GM19372 (cell line): ENCODE data around the gene SYNE1.
"Not testable (repeated sequence)": the region's sequence is repeated elsewhere in the genome, so short reads cannot be mapped to it uniquely, and the experiment has no call there.

Experiments
- ATAC-seq: cut with Tn5 transposase; IDR thresholded peaks from one replicate; pipeline ENCODE4 v1.9.1; 2021; ENCODE audit warnings: mild to moderate bottlenecking, low read depth, moderate library complexity; ENCODE audit not compliant: unreplicated experiment

SYNE1 gene

GRCh38 chr6:152087096-152087495 lies 550.1 kb downstream of the SYNE1 start:
- ATAC-seq = no peak

DNA sequence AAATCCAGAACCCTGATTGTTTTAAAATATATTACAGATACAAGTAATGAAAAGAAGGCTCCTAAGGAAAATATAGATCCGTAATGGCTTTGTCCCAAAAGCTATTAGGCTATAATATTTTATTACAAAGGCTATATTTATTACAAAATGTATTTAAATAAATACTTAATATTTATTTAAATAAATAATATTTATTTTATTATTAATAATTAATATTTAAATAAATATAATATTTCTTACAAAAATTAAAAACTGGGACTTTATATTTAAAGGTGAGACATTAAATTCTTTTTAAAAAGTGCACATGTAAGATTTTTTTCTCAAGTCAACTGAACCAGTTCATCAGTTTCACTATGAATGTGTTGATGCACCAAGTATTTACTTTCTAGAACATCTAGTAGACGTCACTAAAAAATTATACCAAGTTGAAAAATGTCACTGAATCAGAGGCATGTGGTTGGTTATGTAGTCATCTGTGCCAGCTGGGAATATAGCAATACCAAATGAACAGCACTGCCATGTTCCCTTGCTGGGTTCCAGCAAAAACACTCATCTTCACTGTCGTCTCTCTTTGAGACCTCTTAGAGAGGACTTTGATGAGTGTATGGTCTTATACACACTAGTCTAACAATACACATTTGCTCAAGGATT lies 550.8 kb downstream of the SYNE1 start:
- ATAC-seq = no peak

DNA sequence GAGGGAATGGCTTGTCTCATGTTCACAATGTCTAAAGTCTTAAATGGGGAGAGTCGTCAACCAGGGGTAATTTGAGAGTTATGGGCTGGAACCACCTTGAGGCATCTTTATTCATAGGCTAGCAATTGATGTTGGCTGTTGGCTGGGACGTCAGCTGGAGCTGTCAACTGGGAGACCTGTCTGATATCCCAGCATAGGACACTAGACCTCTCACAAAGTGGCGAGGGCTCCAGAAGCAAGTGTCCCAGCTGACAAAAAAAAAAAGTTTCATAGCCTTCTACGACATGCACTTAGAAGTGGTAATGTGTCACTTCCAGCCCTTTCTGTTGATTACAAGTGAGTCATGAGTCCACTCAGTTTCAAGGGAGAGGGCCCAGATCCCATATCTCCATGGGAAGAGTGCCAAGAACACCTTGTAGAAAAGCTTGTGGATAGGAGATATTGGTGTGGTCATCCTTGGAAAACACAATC lies 551.7 kb downstream of the SYNE1 start:
- no peak for ATAC-seq

DNA sequence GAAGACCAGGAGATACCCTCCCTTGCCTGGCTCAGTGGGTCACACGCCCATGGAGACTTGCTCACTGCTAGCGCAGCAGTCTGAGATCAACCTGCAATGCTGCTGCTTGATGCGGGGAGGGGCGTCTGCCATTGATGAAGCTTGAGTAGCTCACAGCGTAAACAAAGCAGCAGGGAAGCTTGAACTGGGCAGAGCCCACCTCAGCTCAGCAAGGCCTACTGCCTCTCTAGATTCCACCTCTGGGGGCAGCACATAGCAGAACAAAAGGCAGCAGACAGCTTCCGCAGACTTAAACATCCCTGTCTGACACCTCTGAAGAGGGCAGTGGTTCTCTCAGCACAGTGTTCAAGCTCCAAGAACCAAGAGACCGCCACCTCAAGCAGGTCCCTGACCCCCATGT lies 558.4 kb downstream of the SYNE1 start:
- ATAC-seq = no peak

DNA sequence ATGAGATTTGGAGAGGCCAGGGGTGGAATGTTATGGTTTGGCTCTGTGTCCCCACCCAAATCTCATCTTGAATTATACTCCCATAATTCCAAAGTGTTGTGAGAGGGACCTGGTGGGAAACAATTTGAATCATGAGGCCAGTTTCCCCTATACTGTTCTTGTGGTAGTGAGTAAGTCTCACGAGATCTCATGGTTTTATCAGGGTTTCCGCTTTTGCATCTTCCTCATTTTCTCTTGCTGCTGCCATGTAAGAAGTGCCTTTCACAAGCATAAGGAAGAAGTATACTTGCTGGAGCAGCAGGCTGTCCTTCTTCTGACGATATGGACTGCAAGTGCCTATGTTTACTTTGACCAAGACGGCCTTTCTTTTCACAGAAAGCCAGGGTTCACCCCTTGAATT lies 559.2 kb downstream of the SYNE1 start:
- no peak for ATAC-seq

GRCh38 chr6:152076242-152076641 lies 560.9 kb downstream of the SYNE1 start:
- not testable (repeated sequence) for ATAC-seq

DNA sequence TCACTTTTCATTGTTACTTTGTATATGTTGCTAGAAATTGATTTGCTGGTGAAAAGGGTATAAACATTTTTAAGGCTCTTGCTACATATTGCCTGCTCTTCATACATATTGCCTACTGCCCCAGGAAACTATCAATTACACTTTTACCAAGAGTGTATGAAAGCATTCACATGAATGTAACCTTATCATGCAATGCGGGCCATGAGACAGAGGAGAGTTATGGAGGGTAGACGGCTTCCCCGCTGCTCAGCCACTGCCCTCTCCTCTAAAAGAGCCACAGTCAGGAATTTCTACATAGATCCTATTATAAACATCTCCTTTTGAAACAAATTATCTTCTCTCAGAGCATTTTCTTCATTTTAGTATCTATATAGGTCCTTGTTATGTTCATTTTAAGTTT lies 565.3 kb downstream of the SYNE1 start:
- ATAC-seq = no peak
